Hepatocyte (in vitro differentiated cells): ENCODE measurements around the gene CARD10.

Source experiments
- CTCF ChIP-seq: fragments of 200-600 bp; sonication (generic); IDR thresholded peaks from 2 replicates; pipeline ENCODE4 v1.5.1; 2016; ENCODE audit warnings: antibody characterized with exemption, mild to moderate bottlenecking; ENCODE audit not compliant: poor library complexity
- EZH2 ChIP-seq: fragments of 200-600 bp; sonication (generic); IDR thresholded peaks from 2 replicates; pipeline ENCODE4 v1.6.1; 2016; ENCODE audit warnings: antibody characterized with exemption, mild to moderate bottlenecking, borderline replicate concordance
- EZH2phosphoT487 ChIP-seq: fragments of 200-600 bp; sonication (generic); IDR thresholded peaks from one replicate; pipeline ENCODE4 v1.6.1; 2018; ENCODE audit warnings: antibody characterized with exemption, mild to moderate bottlenecking, low read depth, moderate library complexity; ENCODE audit not compliant: unreplicated experiment, severe bottlenecking

GRCh38 chr22:37509059-37509860 is 10.0 kb downstream of the CARD10 start:
- TF ChIP-seq CTCF (no peak), EZH2phosphoT487 (no peak), EZH2 (no peak)
